Activated CD8-positive, alpha-beta memory T cell treated with anti-CD3 and anti-CD28 coated beads for 36 hours (primary cell): ENCODE measurements around the gene PDE3B. TPM values are rescaled to one million over a fixed set of nuclear protein-coding genes. Genes with fewer than 3 reads are reported as not detected.
"Not testable (repeated sequence)": the region's sequence is repeated elsewhere in the genome, so short reads cannot be mapped to it uniquely, and the experiment has no call there.

Experiments
- CTCF ChIA-PET: fragments of 350-600 bp; sonication (Branson Sonifier 250); formaldehyde crosslinking; loops from one replicate; lab custom pipeline; 2021; ENCODE audit warnings: antibody characterized with exemption; lab: Charles Lee
- POLR2A ChIA-PET: fragments of 350-600 bp; sonication (Branson Sonifier 250); formaldehyde crosslinking; loops from one replicate; lab custom pipeline; 2021; ENCODE audit warnings: antibody characterized with exemption; lab: Charles Lee
- total RNA-seq, 2 experiments: library from RNA; stranded (reverse); gene quantifications; one replicate each; pipeline ENCODE4 v1.2.3, GENCODE V29; 2021

Gene PDE3B
- total RNA-seq, 2 experiments from 2014 or later = 38.7 to 39.1 TPM

- CTCF ChIA-PET, POLR2A ChIA-PET: not testable (repeated sequence)
These were observed 72.1 kb downstream of the PDE3B start for GRCh38 chr11:14715669-14716068.

- ChIA-PET POLR2A (interaction anchor here (0.7 kb wide), 1 partner anchor 26 kb away, joined by 3 read pairs; no protein-coding TSS in a partner anchor), CTCF (no interaction called here)
These were observed 78.9 kb downstream of the PDE3B start for GRCh38 chr11:14722496-14722895.

GRCh38 chr11:14725150-14725549, 81.5 kb downstream of the PDE3B start:
- CTCF ChIA-PET = no interaction called here
- POLR2A ChIA-PET = no interaction called here

- CTCF ChIA-PET = no interaction called here
- POLR2A ChIA-PET = no interaction called here
These were observed 83.6 kb downstream of the PDE3B start for GRCh38 chr11:14727215-14727614.

GRCh38 chr11:14727746-14728145, 84.1 kb downstream of the PDE3B start:
- POLR2A ChIA-PET = no interaction called here
- CTCF ChIA-PET = no interaction called here

GRCh38 chr11:14740539-14740938, 96.9 kb downstream of the PDE3B start:
- CTCF ChIA-PET, POLR2A ChIA-PET: not testable (repeated sequence)

- ChIA-PET CTCF (no interaction called here), POLR2A (no interaction called here)
These were observed 97.6 kb downstream of the PDE3B start for GRCh38 chr11:14741195-14741594.

GRCh38 chr11:14742849-14743559, 99.4 kb downstream of the PDE3B start:
- ChIA-PET POLR2A (no interaction called here), CTCF (no interaction called here)

GRCh38 chr11:14743667-14744066, 100.1 kb downstream of the PDE3B start:
- CTCF ChIA-PET, POLR2A ChIA-PET: not testable (repeated sequence)

GRCh38 chr11:14746857-14747395, 103.3 kb downstream of the PDE3B start:
- CTCF ChIA-PET = no interaction called here

GRCh38 chr11:14748090-14748489, 104.5 kb downstream of the PDE3B start:
- CTCF ChIA-PET = no interaction called here
- POLR2A ChIA-PET = interaction anchor here (0.5 kb wide), 1 partner anchor 26 kb away, joined by 3 read pairs; no protein-coding TSS in a partner anchor

More at GRCh38 chr11:14746857-14747395, 103.3 kb downstream of the PDE3B start:
- POLR2A ChIA-PET = no interaction called here

GRCh38 chr11:14750911-14751310, 107.3 kb downstream of the PDE3B start:
- ChIA-PET POLR2A (no interaction called here), CTCF (no interaction called here)

- ChIA-PET CTCF (no interaction called here), POLR2A (no interaction called here)
These were observed 108.4 kb downstream of the PDE3B start for GRCh38 chr11:14751975-14752407.

- CTCF ChIA-PET = no interaction called here
- POLR2A ChIA-PET = no interaction called here
These were observed 111.5 kb downstream of the PDE3B start for GRCh38 chr11:14755140-14755539.

GRCh38 chr11:14756349-14756748, 112.7 kb downstream of the PDE3B start:
- ChIA-PET CTCF (no interaction called here), POLR2A (no interaction called here)

GRCh38 chr11:14759300-14760012, 115.9 kb downstream of the PDE3B start:
- CTCF ChIA-PET = interaction anchor here (0.7 kb wide), 1 partner anchor 32 kb away, joined by 3 read pairs; no protein-coding TSS in a partner anchor
- POLR2A ChIA-PET = not testable (repeated sequence)

GRCh38 chr11:14764179-14764578, 120.6 kb downstream of the PDE3B start:
- ChIA-PET POLR2A (interaction anchor here (1.0 to 1.9 kb wide), 2 partner anchors 128 to 244 kb away, joined by 5 read pairs; partner anchors contain the start of genes CYP2R1 and PSMA1), CTCF (interaction anchor here (1.9 kb wide), 1 partner anchor 141 kb away, joined by 10 read pairs; no protein-coding TSS in a partner anchor)

GRCh38 chr11:14764579-14765527, 121.2 kb downstream of the PDE3B start:
- ChIA-PET CTCF (interaction anchor here (0.6 to 1.9 kb wide), 6 partner anchors 60 to 222 kb away, joined by 3 to 10 read pairs (median 3); partner anchors contain the start of gene PDE3B), POLR2A (interaction anchor here (0.7 to 1.9 kb wide), 5 partner anchors 9 to 244 kb away, joined by 3 to 5 read pairs (median 4); partner anchors contain the start of genes CYP2R1 and PSMA1)

- CTCF ChIA-PET = no interaction called here
- POLR2A ChIA-PET = interaction anchor here (2.2 kb wide), 1 partner anchor 122 kb away, joined by 10 read pairs; the partner anchor contains the start of gene PDE3B
These were observed 123.0 kb downstream of the PDE3B start for GRCh38 chr11:14766585-14766984.
